SKM-1 (cell line): ENCODE data around the gene OR2T33.
"Not testable (repeated sequence)": the region's sequence is repeated elsewhere in the genome, so short reads cannot be mapped to it uniquely, and the experiment has no call there.

Experiments
- DNase-seq: peaks from one replicate; lab custom pipeline; 2025; ENCODE audit not compliant: unreplicated experiment; lab: John Stamatoyannopoulos, UW

The OR2T33 gene, protein sequence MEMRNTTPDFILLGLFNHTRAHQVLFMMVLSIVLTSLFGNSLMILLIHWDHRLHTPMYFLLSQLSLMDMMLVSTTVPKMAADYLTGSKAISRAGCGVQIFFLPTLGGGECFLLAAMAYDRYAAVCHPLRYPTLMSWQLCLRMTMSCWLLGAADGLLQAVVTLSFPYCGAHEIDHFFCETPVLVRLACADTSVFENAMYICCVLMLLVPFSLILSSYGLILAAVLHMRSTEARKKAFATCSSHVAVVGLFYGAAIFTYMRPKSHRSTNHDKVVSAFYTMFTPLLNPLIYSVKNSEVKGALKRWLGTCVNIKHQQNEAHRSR

DNA sequence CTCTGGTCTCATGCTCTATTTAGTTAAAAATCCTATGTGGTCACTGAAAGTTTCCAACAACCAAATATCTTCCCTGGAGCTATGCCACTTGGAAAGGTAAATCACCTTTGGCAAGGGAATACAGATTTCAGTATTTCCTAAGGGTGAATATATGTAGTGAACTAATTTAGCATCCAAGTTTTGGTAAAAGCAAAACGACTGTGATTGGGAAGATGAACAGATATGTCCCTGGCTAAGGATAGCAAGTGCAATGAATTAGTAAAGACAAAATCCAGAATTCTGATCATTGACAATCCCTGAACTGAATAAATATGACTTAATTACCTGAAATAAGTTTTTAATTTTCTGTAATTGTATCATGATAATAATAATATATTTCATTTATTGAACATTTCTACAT lies at the start of gene OR2T33:
Gene OR2T33, minus strand, starts transcription at position 101 of the 400 bp plus-strand sequence. CDS start 4,162 bp downstream, outside the sequence.
- DNase-seq: no peak

DNA sequence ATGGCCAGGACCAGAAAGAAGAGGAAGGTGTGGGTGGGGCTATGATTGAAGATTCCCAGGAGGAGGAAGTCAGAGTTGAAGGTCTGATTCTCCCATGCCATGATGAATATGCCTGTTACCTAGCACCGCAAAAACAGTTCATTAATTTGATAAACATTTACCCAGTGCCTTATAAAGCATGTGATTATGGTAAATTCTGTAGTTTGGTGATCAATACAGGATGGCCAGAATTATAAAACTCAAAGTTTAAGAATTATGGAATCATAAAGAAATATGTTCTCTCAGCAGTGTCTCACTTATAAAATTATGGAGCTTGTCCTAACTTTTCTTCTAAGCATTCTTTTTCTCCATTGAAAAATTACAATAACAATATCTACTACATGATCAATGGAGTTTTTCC lies 46.7 kb upstream of the OR2T33 start, which contains the start of gene OR2M7:
Gene OR2M7, minus strand, starts transcription at position 101 of the 400 bp plus-strand sequence. Its CDS starts 0 bp downstream, at position 101.
- no peak for DNase-seq

DNA sequence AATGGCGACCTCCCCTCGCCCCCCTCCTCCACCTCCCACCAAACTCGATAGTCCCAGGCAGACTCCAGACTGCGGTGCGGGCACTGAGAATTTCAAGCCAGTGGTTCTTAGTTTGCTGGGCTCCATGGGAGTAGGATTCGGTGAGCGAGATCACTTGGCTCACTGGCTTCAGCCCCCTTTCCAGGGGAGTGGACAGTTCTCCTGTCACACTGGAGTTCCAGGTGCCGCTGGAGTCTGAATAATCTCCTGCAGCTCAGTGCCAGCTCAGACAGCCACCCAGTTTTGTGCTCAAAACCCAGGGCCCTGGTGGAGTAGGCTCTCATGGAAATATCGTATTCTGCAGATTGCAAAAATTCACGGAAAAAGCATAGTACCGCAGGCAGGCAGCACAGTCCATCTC lies 39.0 kb upstream of the OR2T33 start:
- no peak for DNase-seq

DNA sequence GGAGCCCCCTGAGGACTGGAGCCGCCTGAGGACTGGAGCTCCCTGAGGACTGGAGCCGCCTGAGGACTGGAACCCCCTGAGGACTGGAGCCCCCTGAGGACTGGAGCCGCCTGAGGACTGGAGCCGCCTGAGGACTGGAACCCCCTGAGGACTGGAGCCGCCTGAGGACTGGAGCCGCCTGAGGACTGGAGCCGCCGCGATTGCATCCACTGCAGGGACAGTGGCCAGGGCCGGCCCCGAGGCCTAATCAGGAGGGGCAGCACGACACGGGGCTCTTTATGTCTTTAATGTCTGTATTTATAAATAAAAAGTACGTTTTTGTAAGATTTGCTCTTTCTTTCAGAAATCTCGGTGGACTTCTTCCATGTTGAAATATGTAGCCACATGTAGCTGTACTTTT lies 29.0 kb upstream of the OR2T33 start:
- DNase-seq: not testable (repeated sequence)

DNA sequence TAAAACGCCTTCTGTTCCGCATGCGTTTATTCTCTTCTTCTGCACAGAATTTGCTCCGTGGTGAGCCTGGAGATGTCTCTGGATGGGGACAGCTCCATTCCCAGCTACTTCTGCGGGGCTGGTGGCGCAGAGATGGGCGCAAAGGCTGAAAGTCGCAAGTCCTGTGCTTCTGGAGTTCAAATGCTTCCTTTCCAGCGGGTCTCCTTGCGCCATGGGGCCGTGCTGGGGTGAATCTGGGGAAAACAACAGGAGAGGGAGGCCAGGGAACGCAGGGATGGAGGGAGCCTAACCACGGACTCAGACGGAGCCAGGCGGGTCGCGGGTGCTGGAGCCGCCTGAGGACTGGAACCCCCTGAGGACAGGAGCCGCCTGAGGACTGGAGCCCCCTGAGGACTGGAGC lies 28.3 kb upstream of the OR2T33 start:
- DNase-seq: no peak

DNA sequence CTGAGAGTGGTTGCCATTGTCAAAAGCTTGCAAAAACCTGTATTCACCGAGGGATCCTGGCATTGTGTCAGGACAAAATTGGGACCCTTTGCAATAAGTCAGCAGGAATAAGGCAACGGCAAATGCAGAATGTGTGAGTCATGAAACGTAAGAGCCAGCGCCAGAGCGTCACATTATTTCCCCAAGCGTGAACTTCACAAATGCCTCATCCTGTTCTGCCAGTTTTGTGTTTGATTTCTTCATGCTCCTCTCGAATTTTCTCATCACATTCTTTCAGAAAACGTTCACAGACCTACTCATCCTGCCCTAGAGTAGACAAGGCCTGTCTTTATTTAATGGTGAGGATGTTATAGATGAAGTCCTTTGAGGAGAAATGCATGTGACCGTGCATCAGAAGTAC lies 27.9 kb upstream of the OR2T33 start:
- DNase-seq: not testable (repeated sequence)

DNA sequence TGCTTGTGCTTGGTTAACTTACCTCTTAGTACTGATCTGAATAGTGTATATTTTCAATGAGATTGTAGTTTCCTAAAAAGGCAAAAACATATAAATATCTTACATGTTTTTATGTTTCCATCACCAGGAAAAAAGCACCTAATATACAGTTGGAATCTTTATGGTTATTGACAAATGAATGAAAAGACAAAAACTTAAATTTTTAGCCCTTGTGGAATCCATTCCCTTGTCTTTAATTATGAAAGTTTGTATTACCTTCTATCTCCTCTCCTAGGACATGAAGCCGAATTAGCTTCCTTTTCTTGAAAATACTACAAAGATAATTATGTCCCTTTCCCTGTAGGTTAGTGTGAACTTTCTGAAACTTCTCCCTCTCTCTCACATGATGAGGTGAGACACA lies 25.5 kb upstream of the OR2T33 start, which contains the start of gene OR2T12:
Gene OR2T12, minus strand, starts transcription at position 101 of the 400 bp plus-strand sequence. CDS start 7,846 bp downstream, outside the sequence.
- DNase-seq: no peak

DNA sequence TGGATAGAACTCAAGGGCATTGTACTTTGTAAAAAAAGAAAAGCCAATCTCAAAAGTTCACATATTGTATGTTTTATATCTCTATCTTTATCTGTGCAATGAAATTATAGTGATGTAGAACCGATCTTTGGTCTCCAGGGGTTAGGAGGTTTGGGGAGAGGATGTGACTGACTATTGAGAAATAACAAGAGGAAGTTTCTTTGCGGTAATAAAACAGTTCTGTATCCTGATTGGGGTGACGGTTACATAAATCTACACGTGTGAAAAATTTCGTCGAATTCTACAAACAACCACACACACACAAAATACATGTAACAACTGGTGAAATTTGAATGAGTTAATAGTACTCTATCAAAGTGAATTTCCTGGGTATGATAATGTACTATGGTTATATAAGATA lies 10.6 kb upstream of the OR2T33 start:
- peak; percentile 87 for DNase-seq

DNA sequence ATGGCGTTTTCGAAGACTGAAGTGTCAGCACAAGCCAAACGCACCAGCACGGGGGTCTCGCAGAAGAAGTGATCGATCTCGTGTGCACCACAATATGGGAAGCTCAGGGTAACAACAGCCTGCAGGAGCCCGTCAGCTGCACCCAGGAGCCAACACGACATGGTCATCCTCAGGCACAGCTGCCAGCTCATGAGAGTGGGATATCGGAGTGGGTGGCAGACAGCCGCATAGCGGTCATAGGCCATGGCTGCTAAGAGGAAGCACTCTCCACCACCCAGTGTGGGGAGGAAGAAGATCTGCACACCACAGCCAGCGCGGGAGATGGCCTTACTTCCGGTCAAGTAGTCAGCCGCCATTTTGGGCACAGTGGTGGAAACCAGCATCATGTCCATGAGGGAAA lies 4.6 kb downstream of the OR2T33 start:
- not testable (repeated sequence) for DNase-seq

DNA sequence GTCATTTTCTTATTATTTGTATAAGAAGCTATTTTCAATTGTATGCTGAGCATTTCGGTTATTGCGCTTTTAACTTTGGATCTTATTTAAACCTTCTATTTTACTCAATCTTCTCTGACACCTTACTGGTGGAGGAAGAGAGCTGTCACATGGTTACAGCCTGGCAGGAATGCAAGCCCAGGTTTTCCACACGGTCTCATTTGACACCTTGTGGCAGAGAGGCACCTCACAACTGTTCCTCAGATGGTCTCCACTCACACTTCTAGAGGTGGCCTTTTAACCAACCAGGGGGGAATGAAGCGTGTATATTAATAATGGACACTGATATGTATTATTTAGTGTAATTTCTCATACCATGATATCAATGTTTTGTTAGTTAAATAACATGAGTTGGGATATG lies 9.6 kb downstream of the OR2T33 start:
- no peak for DNase-seq

DNA sequence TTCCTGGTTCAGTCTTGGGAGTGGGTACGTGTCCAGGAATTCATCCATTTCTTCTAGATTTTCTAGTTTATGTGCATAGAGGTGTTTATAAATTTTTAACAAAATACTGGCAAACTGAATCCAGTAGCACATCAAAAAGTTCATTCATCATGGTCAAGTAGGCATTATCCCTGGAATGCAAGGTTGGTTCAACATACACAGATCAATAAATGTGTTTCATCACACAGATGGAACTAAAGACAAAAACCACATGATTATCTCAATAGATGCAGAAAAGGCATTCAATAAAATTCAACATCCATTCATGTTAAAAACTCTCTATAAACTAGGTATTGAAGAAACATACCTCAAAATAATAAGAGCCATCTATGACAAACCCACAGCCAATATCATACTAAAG lies 18.5 kb downstream of the OR2T33 start:
- DNase-seq: not testable (repeated sequence)

DNA sequence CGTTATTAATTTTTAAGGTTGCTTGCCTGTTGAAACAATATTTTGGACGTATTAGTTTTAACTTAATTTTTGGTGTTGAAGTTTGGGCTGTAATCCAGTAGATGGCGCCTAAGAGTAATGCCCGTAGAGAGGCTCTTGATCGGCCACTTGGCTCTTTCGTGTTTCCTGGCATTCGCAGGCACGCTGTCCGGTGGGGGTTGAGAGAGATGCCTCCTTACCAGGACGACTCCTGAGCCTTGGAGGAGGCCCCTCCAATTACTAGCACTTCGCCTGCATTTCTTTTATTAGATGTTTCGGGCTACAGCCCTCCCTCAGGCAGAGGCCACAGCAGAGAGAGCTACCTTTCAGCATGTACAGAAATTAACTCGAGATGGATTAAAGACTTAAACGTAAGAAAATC lies 34.6 kb downstream of the OR2T33 start:
- DNase-seq: peak; percentile 53

DNA sequence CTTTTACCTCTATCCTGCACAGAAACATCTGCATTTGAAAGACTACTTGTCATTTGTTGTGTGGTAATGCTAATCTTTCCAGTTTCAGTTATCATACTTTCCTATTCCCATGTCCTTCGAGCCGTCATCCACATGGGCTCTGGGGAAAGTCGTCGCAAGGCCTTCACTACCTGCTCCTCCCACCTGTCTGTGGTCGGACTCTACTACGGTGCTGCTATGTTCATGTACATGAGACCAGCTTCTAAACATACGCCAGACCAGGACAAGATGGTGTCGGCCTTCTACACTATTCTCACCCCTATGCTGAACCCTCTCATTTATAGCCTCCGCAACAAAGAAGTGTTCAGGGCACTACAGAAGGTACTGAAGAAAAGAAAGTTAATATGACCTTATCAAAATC lies 38.3 kb downstream of the OR2T33 start:
- no peak for DNase-seq

DNA sequence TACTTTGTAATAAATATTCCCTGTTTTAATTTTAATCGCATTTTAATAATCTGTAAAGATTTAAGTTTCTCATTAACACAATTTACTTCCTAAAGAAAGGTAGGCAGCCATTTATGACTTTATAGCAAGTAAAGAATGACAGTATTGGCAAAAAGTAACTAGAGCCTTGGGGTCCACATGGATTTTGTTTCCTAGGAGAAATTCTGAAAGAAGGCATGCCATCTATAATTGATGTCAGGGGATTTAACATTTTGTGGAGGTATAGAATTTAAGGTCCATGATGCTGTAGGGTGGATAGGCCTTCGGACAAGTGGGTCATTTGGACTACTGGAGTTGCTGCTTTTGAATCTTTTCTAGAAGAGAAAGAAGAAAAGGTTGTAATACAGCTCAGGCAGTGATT lies 46.7 kb downstream of the OR2T33 start, which contains the start of gene OR2M4:
Gene OR2M4, plus strand, starts transcription at position 301 of the 400 bp plus-strand sequence. CDS start 7,512 bp downstream, outside the sequence.
- DNase-seq: no peak

DNA sequence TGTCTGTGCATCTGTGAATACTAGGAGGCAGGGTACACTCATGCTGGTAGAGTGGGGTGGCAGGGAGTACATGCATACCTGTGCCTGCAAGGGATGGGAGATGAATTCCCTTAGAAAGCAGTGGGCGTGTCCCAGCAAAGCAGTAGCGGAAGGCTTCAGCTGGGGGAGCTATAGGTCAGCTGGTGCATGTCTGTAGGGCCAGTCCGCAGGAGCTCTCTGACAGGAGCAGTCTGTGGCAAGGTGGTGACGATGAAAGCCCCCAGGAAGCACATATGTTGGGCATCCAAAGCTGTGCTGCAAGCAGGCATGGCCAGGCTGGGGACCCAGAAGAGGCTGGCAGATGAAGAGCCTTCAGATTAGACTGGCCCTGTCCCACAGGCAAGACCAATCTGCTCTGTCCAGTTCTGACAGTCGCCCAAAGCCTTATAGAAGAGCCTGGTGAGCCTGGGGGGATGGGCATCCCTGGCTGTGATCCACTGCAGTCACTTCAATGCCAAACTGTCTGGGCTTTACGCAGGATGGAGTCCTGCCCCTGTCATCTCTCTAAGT lies 48.3 kb downstream of the OR2T33 start:
- no peak for DNase-seq

DNA sequence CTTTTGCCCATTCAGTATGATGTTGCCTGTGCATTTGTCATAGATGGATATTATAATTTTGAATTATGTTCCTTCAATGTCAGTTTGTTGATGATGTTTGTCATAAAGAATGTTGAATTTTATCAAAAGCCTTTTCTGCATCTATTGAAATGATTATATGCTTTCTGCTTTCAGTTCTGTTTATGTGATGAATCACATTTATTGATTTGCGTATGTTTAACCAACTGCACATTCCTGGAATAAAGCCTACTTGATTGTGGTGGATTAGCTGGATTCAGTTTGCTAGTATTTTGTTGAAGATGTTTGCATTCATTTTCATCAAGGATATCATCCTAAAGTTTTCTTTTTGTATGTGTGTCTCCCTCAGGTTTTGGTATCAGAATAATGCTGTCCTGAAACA lies 52.2 kb downstream of the OR2T33 start:
- no peak for DNase-seq
